Astrocyte of the spinal cord (primary cell): Measurements from ENCODE around the gene SCN10A.

Experiments used
- DNase-seq: peaks from one replicate; pipeline ENCODE4 v3.0.0; 2011; ENCODE audit warnings: low read depth, low spot score
- H3K4me3 ChIP-seq: 2 replicates; pipeline ENCODE4 v1.5.1; 2011; ENCODE audit warnings: low read depth, mild to moderate bottlenecking, low read length, moderate library complexity
- CTCF ChIP-seq: IDR thresholded peaks from 2 replicates; pipeline ENCODE4 v1.5.1; 2012; ENCODE audit warnings: low read depth, mild to moderate bottlenecking, low read length, inconsistent platforms
- in situ Hi-C: cut with HindIII; loops from 2 replicates; pipeline ENCODE4 v1.10.0; 2017; ENCODE audit warnings: low sequenced_read_pairs

Gene SCN10A

GRCh38 chr3:38836561-38836960 is 20.5 kb upstream of the SCN10A start:
- no peak for DNase-seq
- TF ChIP-seq CTCF = no peak
- no peak overlapping the region for H3K4me3 ChIP-seq
- in situ Hi-C loops = no loop called here

- no peak overlapping the region for H3K4me3 ChIP-seq
- no peak for TF ChIP-seq CTCF
- in situ Hi-C loops = no loop called here
- DNase-seq = no peak
These were observed 19.9 kb upstream of the SCN10A start for GRCh38 chr3:38835939-38836338.

- TF ChIP-seq CTCF = no peak
- in situ Hi-C loops = no loop called here
- no peak for DNase-seq
- H3K4me3 ChIP-seq = no peak overlapping the region
These were observed 18.7 kb upstream of the SCN10A start for GRCh38 chr3:38834717-38835116.

- no peak for TF ChIP-seq CTCF
- in situ Hi-C loops = no loop called here
- peak; percentile 92 for DNase-seq
- no peak overlapping the region for H3K4me3 ChIP-seq
These were observed 18.1 kb upstream of the SCN10A start for GRCh38 chr3:38834110-38834509.

GRCh38 chr3:38829404-38829803 is 13.4 kb upstream of the SCN10A start:
- no peak for TF ChIP-seq CTCF
- in situ Hi-C loops = no loop called here
- DNase-seq = peak; percentile 85
- H3K4me3 ChIP-seq = no peak overlapping the region

- no peak for DNase-seq
- no peak overlapping the region for H3K4me3 ChIP-seq
- in situ Hi-C loops = no loop called here
- no peak for TF ChIP-seq CTCF
These were observed 12.7 kb upstream of the SCN10A start for GRCh38 chr3:38828681-38829080.

GRCh38 chr3:38827791-38828190 is 11.8 kb upstream of the SCN10A start:
- no peak for DNase-seq
- in situ Hi-C loops = no loop called here
- H3K4me3 ChIP-seq = no peak overlapping the region
- no peak for TF ChIP-seq CTCF
